Lower leg skin (tissue), 3 donors: ENCODE measurements around the gene PCDH9.

Experiments used
- CTCF ChIP-seq, 3 donors: fragments of 450-650 bp; IDR thresholded peaks; one replicate each; pipeline ENCODE4 v1.5.1; 2016; ENCODE audit warnings: antibody characterized with exemption in 3 of 3, mild to moderate bottlenecking in 3 of 3, moderate library complexity in 2 of 3
- POLR2A ChIP-seq, 2 donors: fragments of 450-650 bp; IDR thresholded peaks; one replicate each; pipeline ENCODE4 v1.6.1; 2016 to 2017; ENCODE audit warnings: antibody characterized with exemption in 2 of 2, mild to moderate bottlenecking in 1 of 2, moderate library complexity in 1 of 2

GRCh38 chr13:66895320-66895719 is 334.8 kb downstream of the PCDH9 start:
- no peak for TF ChIP-seq CTCF (IDR thresholded peaks at IDR 0.05)
- no peak for TF ChIP-seq POLR2A (IDR thresholded peaks at IDR 0.05)
